Endothelial cell of umbilical vein (primary cell): ENCODE results near the gene OR2F1. TPM values are rescaled to one million over a fixed set of nuclear protein-coding genes. Genes with fewer than 3 reads are reported as not detected.

Experiments
- BruUV-seq: library from RNA; stranded (reverse); fragments of 400-500 nt; replicated peaks from 2 replicates; lab custom pipeline; 2021; lab: Mats Ljungman, UMichigan
- CTCF ChIA-PET: fragments of 300-600, 350-600 bp; sonication (Branson Sonifier 250); formaldehyde crosslinking; loops from one replicate; lab custom pipeline; 2021; ENCODE audit warnings: antibody characterized with exemption, inconsistent platforms; lab: Charles Lee
- POLR2A ChIA-PET: fragments of 300-600, 350-600 bp; sonication (Branson Sonifier 250); formaldehyde crosslinking; loops from one replicate; lab custom pipeline; 2021; ENCODE audit warnings: antibody characterized with exemption, inconsistent platforms; lab: Charles Lee
- DNase-seq: peaks from one replicate; pipeline ENCODE4 v3.0.0-alpha.2; 2011; ENCODE audit warnings: low read depth, low spot score
- FAIRE-seq: peaks from 2 replicates; lab custom pipeline; 2011; peaks lifted over from hg19 to GRCh38; lab: Jason Lieb, UNC
- H2AFZ ChIP-seq: 2 replicates; pipeline ENCODE4 v1.6.0; 2012; ENCODE audit warnings: low read depth, low read length, control low read depth, inconsistent platforms
- H3K27ac ChIP-seq: 2 replicates; pipeline ENCODE4 v1.5.1; 2011; ENCODE audit warnings: low read depth, mild to moderate bottlenecking, control low read depth, low read length, moderate library complexity; ENCODE audit not compliant: insufficient read depth
- H3K27me3 ChIP-seq, 2 experiments: 2 replicates each; pipeline versions ENCODE4 v1.6.0 to v1.6.1; 2011; ENCODE audit warnings: low read length in 2 of 2, mixed read lengths in 1 of 2; ENCODE audit not compliant: control insufficient read depth in 2 of 2, insufficient read depth in 2 of 2
- H3K36me3 ChIP-seq, 2 experiments: 2 replicates in 1 of 2; 3 replicates in 1 of 2; pipeline ENCODE4 v1.5.1; 2011; ENCODE audit warnings: low read length in 2 of 2, mild to moderate bottlenecking in 1 of 2, moderate library complexity in 1 of 2; ENCODE audit not compliant: control insufficient read depth in 2 of 2, insufficient read depth in 2 of 2; ENCODE audit errors: extremely low read depth in 1 of 2
- H3K4me1 ChIP-seq: 3 replicates; pipeline ENCODE4 v1.5.1; 2011; ENCODE audit warnings: mild to moderate bottlenecking, low read length; ENCODE audit not compliant: control insufficient read depth, insufficient read depth; ENCODE audit errors: extremely low read depth
- H3K4me2 ChIP-seq: 2 replicates; pipeline ENCODE4 v1.6.1; 2011; ENCODE audit warnings: low read length, control low read depth, mixed read lengths; ENCODE audit not compliant: insufficient read depth
- H3K4me3 ChIP-seq, 3 experiments: fragments of 200-600 bp in 1 of 3; sonication (generic), shearing (Covaris generic) in 1 of 3; replicated peaks in 1 of 3; 2 replicates each; pipeline ENCODE4 v1.5.1; 2011 to 2016; ENCODE audit warnings: control low read depth in 3 of 3, low read length in 3 of 3, mild to moderate bottlenecking in 2 of 3, inconsistent platforms in 1 of 3, low read depth in 1 of 3, moderate library complexity in 1 of 3; ENCODE audit not compliant: insufficient read depth in 1 of 3
- H3K79me2 ChIP-seq: 2 replicates; pipeline ENCODE4 v1.6.0; 2012; ENCODE audit warnings: low read length, inconsistent platforms; ENCODE audit not compliant: control insufficient read depth, insufficient read depth
- H3K9ac ChIP-seq: replicated peaks from 2 replicates; pipeline ENCODE3; 2011; ENCODE audit warnings: low read length, control low read depth; ENCODE audit not compliant: insufficient read depth; ENCODE audit errors: extremely low read depth
- H3K9me1 ChIP-seq: replicated peaks from 3 replicates; pipeline ENCODE4 v1.6.0; 2011; ENCODE audit warnings: mild to moderate bottlenecking, low read length; ENCODE audit not compliant: control insufficient read depth, insufficient read depth; ENCODE audit errors: extremely low read depth
- H3K9me3 ChIP-seq: replicated peaks from 2 replicates; pipeline ENCODE4 v1.5.1; 2012; ENCODE audit warnings: low read length, inconsistent platforms; ENCODE audit not compliant: control insufficient read depth, insufficient read depth
- H4K20me1 ChIP-seq: replicated peaks from 2 replicates; pipeline ENCODE3; 2011; ENCODE audit warnings: mild to moderate bottlenecking, low read length; ENCODE audit not compliant: control insufficient read depth, insufficient read depth; ENCODE audit errors: extremely low read depth
- EZH2 ChIP-seq: IDR thresholded peaks from 2 replicates; pipeline ENCODE4 v1.6.1; 2012; ENCODE audit warnings: borderline replicate concordance, low read depth, mild to moderate bottlenecking, moderate library complexity, low read length, inconsistent platforms; ENCODE audit not compliant: severe bottlenecking
- FOS ChIP-seq: IDR thresholded peaks from 2 replicates; pipeline ENCODE4 v1.6.1; 2011; ENCODE audit warnings: mild to moderate bottlenecking, low read length, moderate library complexity, borderline replicate concordance; ENCODE audit not compliant: insufficient read depth
- GATA2 ChIP-seq: IDR thresholded peaks from 2 replicates; pipeline ENCODE4 v1.7.0; 2011; ENCODE audit warnings: low read depth, mild to moderate bottlenecking, moderate library complexity, mixed read lengths, low read length; ENCODE audit not compliant: insufficient read length, insufficient read depth
- JUN ChIP-seq: IDR thresholded peaks from 2 replicates; pipeline ENCODE4 v1.6.1; 2011; ENCODE audit warnings: borderline replicate concordance, low read depth; ENCODE audit not compliant: insufficient read length, insufficient read depth
- MYC ChIP-seq: IDR thresholded peaks from one replicate; pipeline ENCODE4 v1.6.1; 2011; ENCODE audit warnings: mild to moderate bottlenecking, low read depth, low read length
- POLR2A ChIP-seq: IDR thresholded peaks from 2 replicates; pipeline ENCODE4 v1.6.1; 2012; ENCODE audit warnings: low read depth, mild to moderate bottlenecking, control low read depth, low read length
- POLR2AphosphoS5 ChIP-seq: IDR thresholded peaks from 2 replicates; pipeline ENCODE4 v1.6.1; 2012; ENCODE audit warnings: low read depth, mild to moderate bottlenecking, control low read depth, low read length, moderate library complexity; ENCODE audit not compliant: insufficient read depth
- dilution Hi-C: fragments of 300-500 bp; cut with MboI; formaldehyde crosslinking; loops from one replicate; pipeline ENCODE4 v1.15.0; 2019; ENCODE audit warnings: low sequenced_read_pairs; ENCODE audit not compliant: extremely low pct_ligation_motif_present
- intact Hi-C: fragments of 100-400 bp; cut with micrococcal nuclease; formaldehyde crosslinking; loops from one replicate; pipeline ENCODE4 v1.10.0; 2022
- polyA plus RNA-seq, 4 experiments: library from polyadenylated mRNA; depleted of rRNA in 3 of 4; stranded (reverse) in 3 of 4; unstranded in 1 of 4; fragments of >200 nt; gene quantifications; 2 replicates each; pipeline versions ENCODE4 v1.2.1 to v1.2.3, GENCODE V29; 2011 to 2012; ENCODE audit warnings: missing spikeins in 1 of 4
- total RNA-seq: library from RNA; stranded (reverse); gene quantifications from 2 replicates; pipeline ENCODE4 v1.2.3, GENCODE V29; 2021
- TF ChIP-seq, protein P1 (sequence below), 2 donors: IDR thresholded peaks; 1 replicate in 1 of 2; 2 replicates in 1 of 2; pipeline ENCODE4 v1.5.1; 2011; ENCODE audit warnings: low read length in 2 of 2, mild to moderate bottlenecking in 2 of 2, moderate library complexity in 2 of 2, control low read depth in 1 of 2, inconsistent platforms in 1 of 2, low read depth in 1 of 2; ENCODE audit not compliant: insufficient read depth in 1 of 2; ENCODE audit errors: extremely low read depth in 1 of 2
- TF ChIP-seq, protein P2 (sequence below): IDR thresholded peaks from 2 replicates; pipeline ENCODE4 v1.6.1; 2011; ENCODE audit not compliant: insufficient read depth, insufficient read length

Gene OR2F1
- total and polyA plus RNA-seq, 2 donors (not counting 3 experiments of a cell fraction or from before 2014, with no cell fraction given) = not detected

DNA sequence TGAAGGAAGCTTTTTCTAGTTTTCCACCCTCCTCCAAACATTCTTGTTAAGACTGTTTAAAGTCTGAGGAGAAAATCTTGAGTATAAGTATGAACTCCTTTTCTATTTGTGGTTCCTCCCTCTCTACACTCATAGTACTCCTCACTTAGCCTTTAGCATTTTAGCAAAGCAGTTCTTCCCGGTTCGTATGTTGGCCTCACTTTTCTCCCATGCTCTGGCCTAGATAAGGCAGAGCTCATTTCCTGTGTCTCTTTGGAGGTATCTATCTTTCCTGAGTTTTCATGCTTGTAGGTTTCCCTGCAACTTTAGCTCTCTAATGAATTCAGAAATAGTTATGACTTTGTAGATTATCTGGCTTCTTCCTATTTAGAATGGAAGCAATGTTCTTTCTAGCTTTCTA is 5.9 kb upstream of the OR2F1 start:
- Histone ChIP-seq H3K27ac (no peak overlapping the region), H3K4me1 (no peaks in the 10 kb centered on the region), H3K4me2 (no peak overlapping the region), H4K20me1 (no peaks in the 10 kb centered on the region), H3K27me3 (peaks cover 0 to 2% of the 10 kb centered on the region in 2 experiments), H3K36me3 (no peaks in the 10 kb centered on the region), H3K9me3 (no peaks in the 10 kb centered on the region), H3K4me3 (no peak overlapping the region), H3K79me2 (no peaks in the 10 kb centered on the region), H3K9me1 (peaks cover 2% of the 10 kb centered on the region), H3K9ac (no peak overlapping the region), H2AFZ (no peak overlapping the region)
- DNase-seq = no peak
- intact Hi-C loops (no loop called here), dilution Hi-C loops (no loop called here)
- TF ChIP-seq POLR2A (no peak), POLR2AphosphoS5 (no peak), EZH2 (no peak), GATA2 (no peak), JUN (no peak), MYC (no peak), FOS (no peak)
- TF ChIP-seq, protein P1, sequence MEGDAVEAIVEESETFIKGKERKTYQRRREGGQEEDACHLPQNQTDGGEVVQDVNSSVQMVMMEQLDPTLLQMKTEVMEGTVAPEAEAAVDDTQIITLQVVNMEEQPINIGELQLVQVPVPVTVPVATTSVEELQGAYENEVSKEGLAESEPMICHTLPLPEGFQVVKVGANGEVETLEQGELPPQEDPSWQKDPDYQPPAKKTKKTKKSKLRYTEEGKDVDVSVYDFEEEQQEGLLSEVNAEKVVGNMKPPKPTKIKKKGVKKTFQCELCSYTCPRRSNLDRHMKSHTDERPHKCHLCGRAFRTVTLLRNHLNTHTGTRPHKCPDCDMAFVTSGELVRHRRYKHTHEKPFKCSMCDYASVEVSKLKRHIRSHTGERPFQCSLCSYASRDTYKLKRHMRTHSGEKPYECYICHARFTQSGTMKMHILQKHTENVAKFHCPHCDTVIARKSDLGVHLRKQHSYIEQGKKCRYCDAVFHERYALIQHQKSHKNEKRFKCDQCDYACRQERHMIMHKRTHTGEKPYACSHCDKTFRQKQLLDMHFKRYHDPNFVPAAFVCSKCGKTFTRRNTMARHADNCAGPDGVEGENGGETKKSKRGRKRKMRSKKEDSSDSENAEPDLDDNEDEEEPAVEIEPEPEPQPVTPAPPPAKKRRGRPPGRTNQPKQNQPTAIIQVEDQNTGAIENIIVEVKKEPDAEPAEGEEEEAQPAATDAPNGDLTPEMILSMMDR (IDR thresholded peaks at IDR 0.05; ENCODE audit: extremely low read depth in 1 of 2, insufficient read depth in 1 of 2, low read depth in 1 of 2, low read length in 2 of 2) = no peak
- TF ChIP-seq, protein P2, sequence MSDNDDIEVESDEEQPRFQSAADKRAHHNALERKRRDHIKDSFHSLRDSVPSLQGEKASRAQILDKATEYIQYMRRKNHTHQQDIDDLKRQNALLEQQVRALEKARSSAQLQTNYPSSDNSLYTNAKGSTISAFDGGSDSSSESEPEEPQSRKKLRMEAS = no peak
- ChIA-PET POLR2A (no interaction called here), CTCF (no interaction called here)
- BruUV-seq = no TSS peak
- FAIRE-seq = no peak
